Parathyroid adenoma (tissue), 2 donors: Measurements from ENCODE around the gene MDM4.

Experiments
- H2AFZ ChIP-seq: fragments of 300-600 bp; sonication (generic); one replicate; pipeline ENCODE4 v1.7.0; 2017; ENCODE audit warnings: antibody characterized with exemption, mild to moderate bottlenecking
- H3K27ac ChIP-seq: fragments of 300-600 bp; sonication (generic); one replicate; pipeline ENCODE4 v1.7.0; 2017
- H3K27me3 ChIP-seq: fragments of 300-600 bp; sonication (generic); one replicate; pipeline ENCODE4 v1.7.0; 2017; ENCODE audit warnings: low read length; ENCODE audit not compliant: control insufficient read depth, insufficient read depth
- H3K36me3 ChIP-seq: fragments of 300-600 bp; sonication (generic); one replicate; pipeline ENCODE4 v1.7.0; 2017; ENCODE audit warnings: low read length; ENCODE audit not compliant: control insufficient read depth, insufficient read depth
- H3K4me1 ChIP-seq: fragments of 300-600 bp; sonication (generic); one replicate; pipeline ENCODE4 v1.7.0; 2017; ENCODE audit warnings: control low read depth
- H3K4me2 ChIP-seq: fragments of 300-600 bp; sonication (generic); one replicate; pipeline ENCODE4 v1.7.0; 2017; ENCODE audit warnings: low read length
- H3K4me3 ChIP-seq: fragments of 300-600 bp; sonication (generic); one replicate; pipeline ENCODE4 v1.7.0; 2017; ENCODE audit warnings: low read depth, low read length
- H3K79me2 ChIP-seq: fragments of 300-600 bp; sonication (generic); one replicate; pipeline ENCODE4 v1.7.0; 2017; ENCODE audit warnings: control low read depth
- H3K9ac ChIP-seq: fragments of 300-600 bp; sonication (generic); one replicate; pipeline ENCODE4 v1.7.0; 2017; ENCODE audit warnings: mild to moderate bottlenecking
- H3K9me3 ChIP-seq: fragments of 300-600 bp; sonication (generic); one replicate; pipeline ENCODE4 v1.7.0; 2017; ENCODE audit warnings: low read length; ENCODE audit not compliant: control insufficient read depth
- CTCF ChIP-seq: fragments of 300-600 bp; sonication (generic); IDR thresholded peaks from one replicate; pipeline ENCODE4 v1.7.0; 2017; ENCODE audit warnings: antibody characterized with exemption, mild to moderate bottlenecking
- donor health status: primary hyperparathyroidism.

Gene MDM4

DNA sequence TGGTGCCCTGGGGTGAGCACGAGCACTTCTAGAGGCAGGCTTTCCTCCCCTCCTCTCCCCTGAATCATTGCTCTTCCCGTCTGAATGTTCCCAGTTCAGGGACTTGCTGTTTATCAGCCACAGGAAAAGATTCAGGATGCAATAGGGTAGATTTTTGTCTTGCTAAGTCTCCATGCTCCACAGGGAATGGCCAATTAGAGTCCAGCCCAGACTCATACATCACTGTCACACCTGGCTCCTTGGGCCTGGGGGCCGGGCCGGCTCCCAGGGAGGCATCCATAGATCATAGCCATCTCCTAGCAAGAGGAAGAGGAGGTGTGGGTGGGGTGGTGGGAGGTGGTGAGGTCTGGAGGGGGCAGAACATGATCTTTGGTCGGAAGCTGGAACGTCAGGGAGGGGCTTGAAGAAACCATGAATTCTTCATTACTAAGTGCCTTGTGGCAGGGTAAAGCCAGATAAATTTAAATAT is 85.9 kb downstream of the MDM4 start:
- Histone ChIP-seq H3K4me1 (no peaks in the 10 kb centered on the region), H3K27ac (no peak overlapping the region), H2AFZ (no peak overlapping the region), H3K4me2 (no peak overlapping the region), H3K9ac (no peak overlapping the region), H3K4me3 (no peak overlapping the region), H3K36me3 (no peaks in the 10 kb centered on the region), H3K9me3 (no peaks in the 10 kb centered on the region), H3K79me2 (no peaks in the 10 kb centered on the region), H3K27me3 (no peaks in the 10 kb centered on the region)
- TF ChIP-seq CTCF: no peak

DNA sequence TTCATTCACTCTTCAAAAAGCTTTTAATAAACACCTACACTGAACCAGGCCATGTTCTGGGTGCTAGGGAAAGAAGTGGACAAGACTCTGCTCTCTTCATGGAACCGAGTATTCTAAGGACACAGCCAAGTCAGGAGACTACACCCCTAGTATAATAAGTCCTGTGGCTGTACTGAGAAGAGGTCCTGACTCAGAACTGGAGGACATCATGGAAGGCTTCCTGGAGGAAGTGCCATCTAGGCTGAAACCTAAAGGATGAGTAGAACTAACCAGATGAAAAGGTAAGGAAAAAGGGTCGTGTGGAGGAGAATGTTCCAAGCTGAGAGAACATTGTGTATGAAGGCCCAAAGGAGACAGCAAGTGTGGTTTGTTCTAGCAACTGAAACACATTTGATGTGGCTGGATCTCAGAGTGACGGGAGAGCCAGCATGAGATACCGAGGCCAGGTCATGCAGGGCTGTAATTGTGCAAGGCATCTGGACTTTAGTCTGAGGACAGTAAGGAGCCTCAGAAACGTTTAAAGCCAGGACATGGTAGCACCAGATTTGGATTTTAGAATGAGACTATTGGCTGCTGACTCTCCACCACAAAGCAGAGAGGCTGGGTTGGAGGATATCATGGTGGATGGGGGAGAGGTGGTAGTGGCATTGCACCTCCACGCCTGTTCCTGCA is 86.8 kb downstream of the MDM4 start:
- Histone ChIP-seq H3K27ac (no peak overlapping the region), H3K9me3 (no peaks in the 10 kb centered on the region), H2AFZ (no peak overlapping the region), H3K9ac (no peak overlapping the region), H3K4me2 (no peak overlapping the region), H3K36me3 (no peaks in the 10 kb centered on the region), H3K4me3 (no peak overlapping the region), H3K27me3 (no peaks in the 10 kb centered on the region), H3K79me2 (no peaks in the 10 kb centered on the region), H3K4me1 (no peaks in the 10 kb centered on the region)
- no peak for TF ChIP-seq CTCF

- Histone ChIP-seq H3K9me3 (no peaks in the 10 kb centered on the region), H2AFZ (no peak overlapping the region), H3K4me3 (no peak overlapping the region), H3K9ac (no peak overlapping the region), H3K36me3 (no peaks in the 10 kb centered on the region), H3K79me2 (no peaks in the 10 kb centered on the region), H3K27me3 (no peaks in the 10 kb centered on the region), H3K4me1 (no peaks in the 10 kb centered on the region), H3K27ac (no peak overlapping the region), H3K4me2 (no peak overlapping the region)
- TF ChIP-seq CTCF: no peak
Observed at GRCh38 chr1:204605791-204606190, 89.6 kb downstream of the MDM4 start.
